Neuronal stem cell (in vitro differentiated cells): Measurements from ENCODE around the gene FCAMR.

Source experiments
- DNase-seq: peaks from one replicate; pipeline ENCODE4 v3.0.0-alpha.2; 2013; ENCODE audit warnings: low spot score
- H2AFZ ChIP-seq: one replicate; pipeline ENCODE4 v1.6.1; 2013; ENCODE audit warnings: mild to moderate bottlenecking, low read length, inconsistent platforms
- H2AK5ac ChIP-seq: 2 replicates; pipeline ENCODE4 v1.6.1; 2013; ENCODE audit warnings: low read depth, mild to moderate bottlenecking, inconsistent platforms, low read length, moderate library complexity, mixed read lengths
- H2BK120ac ChIP-seq: 2 replicates; pipeline ENCODE4 v1.6.1; 2013; ENCODE audit warnings: low read depth, mild to moderate bottlenecking, inconsistent platforms, low read length, moderate library complexity, mixed read lengths
- H2BK12ac ChIP-seq: one replicate; pipeline ENCODE4 v1.6.1; 2013; ENCODE audit warnings: low read length, inconsistent platforms
- H2BK15ac ChIP-seq: 2 replicates; pipeline ENCODE4 v1.6.1; 2013; ENCODE audit warnings: mild to moderate bottlenecking, low read length, inconsistent platforms, mixed read lengths
- H2BK5ac ChIP-seq: one replicate; pipeline ENCODE4 v1.6.1; 2013; ENCODE audit warnings: inconsistent platforms, mild to moderate bottlenecking, low read length, moderate library complexity
- H3K14ac ChIP-seq: one replicate; pipeline ENCODE4 v1.6.1; 2013; ENCODE audit warnings: low read length, inconsistent platforms
- H3K18ac ChIP-seq: 2 replicates; pipeline ENCODE4 v1.6.1; 2013; ENCODE audit warnings: low read length, inconsistent platforms
- H3K23ac ChIP-seq: 2 replicates; pipeline ENCODE4 v1.6.1; 2013; ENCODE audit warnings: low read depth, mild to moderate bottlenecking, mixed read lengths, low read length, inconsistent platforms; ENCODE audit not compliant: poor library complexity
- H3K27ac ChIP-seq: replicated peaks from 3 replicates; pipeline ENCODE4 v1.5.1; 2013; ENCODE audit warnings: low read length, inconsistent platforms
- H3K27me3 ChIP-seq, 3 experiments: 2 replicates each; pipeline ENCODE4 v1.6.1; 2013; ENCODE audit warnings: low read length in 3 of 3, mild to moderate bottlenecking in 2 of 3, inconsistent platforms in 1 of 3, low read depth in 1 of 3, mixed read lengths in 1 of 3, moderate library complexity in 1 of 3; ENCODE audit not compliant: control insufficient read depth in 3 of 3, insufficient read depth in 3 of 3
- H3K36me3 ChIP-seq, 2 donors: replicated peaks in 1 of 2; 2 replicates each; pipeline ENCODE4 v1.6.1; 2013; ENCODE audit warnings: low read length in 2 of 2; ENCODE audit not compliant: control insufficient read depth in 2 of 2, insufficient read depth in 2 of 2
- H3K4ac ChIP-seq: 2 replicates; pipeline ENCODE4 v1.6.1; 2013; ENCODE audit warnings: inconsistent platforms, mild to moderate bottlenecking, low read length, moderate library complexity
- H3K4me1 ChIP-seq, 2 donors: 1 replicate in 1 of 2; 2 replicates in 1 of 2; pipeline ENCODE4 v1.6.1; 2013; ENCODE audit warnings: low read length in 2 of 2, low read depth in 1 of 2; ENCODE audit not compliant: control insufficient read depth in 2 of 2, insufficient read depth in 1 of 2
- H3K4me2 ChIP-seq: one replicate; pipeline ENCODE4 v1.6.1; 2013; ENCODE audit warnings: mild to moderate bottlenecking, low read length, inconsistent platforms; ENCODE audit not compliant: insufficient read depth, poor library complexity, severe bottlenecking
- H3K4me3 ChIP-seq, 2 donors: 2 replicates each; pipeline ENCODE4 v1.5.1; 2013; ENCODE audit warnings: low read length in 2 of 2, mild to moderate bottlenecking in 2 of 2, inconsistent platforms in 1 of 2, moderate library complexity in 1 of 2
- H3K79me1 ChIP-seq: one replicate; pipeline ENCODE4 v1.6.1; 2013; ENCODE audit warnings: low read depth, mild to moderate bottlenecking, inconsistent platforms, low read length, moderate library complexity
- H3K9ac ChIP-seq: one replicate; pipeline ENCODE4 v1.6.1; 2013; ENCODE audit warnings: mild to moderate bottlenecking, low read depth, low read length, inconsistent platforms; ENCODE audit not compliant: poor library complexity
- H3K9me3 ChIP-seq, 2 donors: replicated peaks in 1 of 2; 2 replicates each; pipeline versions ENCODE3 to v1.6.1; 2013; ENCODE audit warnings: low read length in 2 of 2, mild to moderate bottlenecking in 2 of 2, inconsistent platforms in 1 of 2, low read depth in 1 of 2, mixed read lengths in 1 of 2, moderate library complexity in 1 of 2; ENCODE audit not compliant: control insufficient read depth in 2 of 2, insufficient read depth in 1 of 2
- H4K8ac ChIP-seq: one replicate; pipeline ENCODE4 v1.6.1; 2013; ENCODE audit warnings: low read depth, mild to moderate bottlenecking, inconsistent platforms, low read length, moderate library complexity
- H4K91ac ChIP-seq: one replicate; pipeline ENCODE4 v1.6.1; 2013; ENCODE audit warnings: low read length, low read depth, mild to moderate bottlenecking, inconsistent platforms; ENCODE audit not compliant: poor library complexity
- WGBS, 2 donors: extraction: QIAGEN DNeasy Blood & Tissue Kit; methylation state at CpG; one replicate each; pipeline ENCODE4 v1.1.7; 2013; ENCODE audit warnings: missing lambda C conversion rate in 2 of 2, mixed read lengths in 1 of 2; ENCODE audit not compliant: insufficient read length in 2 of 2, insufficient replicate concordance in 1 of 2; ENCODE audit errors: extremely low coverage in 2 of 2; 5-methylcytosine and 5-hydroxymethylcytosine counted together

Gene FCAMR

GRCh38 chr1:207006914-207007313, 36.7 kb upstream of the FCAMR start:
- H4K91ac ChIP-seq = no peak overlapping the region
- H2BK120ac ChIP-seq = no peak overlapping the region
- no peak overlapping the region for H2BK5ac ChIP-seq
- no peak overlapping the region for H2AK5ac ChIP-seq
- H4K8ac ChIP-seq = no peak overlapping the region
- no peak overlapping the region for H3K4me2 ChIP-seq
- H3K4ac ChIP-seq = no peak overlapping the region
- no CpG with 5 or more reads among the region's 3 CpGs for WGBS, 2 donors
- H3K27ac ChIP-seq = no peak overlapping the region
- H2BK15ac ChIP-seq = no peak overlapping the region
- H3K27me3 ChIP-seq = peaks cover 0 to 43% (median 0%) of the 10 kb centered on the region in 3 experiments
- no peak overlapping the region for H2AFZ ChIP-seq
- H2BK12ac ChIP-seq = no peak overlapping the region
- no peaks in the 10 kb centered on the region for H3K79me1 ChIP-seq
- H3K36me3 ChIP-seq = no peaks in the 10 kb centered on the region
- no peak for DNase-seq
- H3K4me3 ChIP-seq = no peak overlapping the region
- no peak overlapping the region for H3K18ac ChIP-seq
- H3K14ac ChIP-seq = no peak overlapping the region
- H3K9ac ChIP-seq = no peak overlapping the region
- H3K9me3 ChIP-seq = no peaks in the 10 kb centered on the region
- no peak overlapping the region for H3K23ac ChIP-seq
- H3K4me1 ChIP-seq = peaks cover 0 to 8% of the 10 kb centered on the region in 2 donors

DNA sequence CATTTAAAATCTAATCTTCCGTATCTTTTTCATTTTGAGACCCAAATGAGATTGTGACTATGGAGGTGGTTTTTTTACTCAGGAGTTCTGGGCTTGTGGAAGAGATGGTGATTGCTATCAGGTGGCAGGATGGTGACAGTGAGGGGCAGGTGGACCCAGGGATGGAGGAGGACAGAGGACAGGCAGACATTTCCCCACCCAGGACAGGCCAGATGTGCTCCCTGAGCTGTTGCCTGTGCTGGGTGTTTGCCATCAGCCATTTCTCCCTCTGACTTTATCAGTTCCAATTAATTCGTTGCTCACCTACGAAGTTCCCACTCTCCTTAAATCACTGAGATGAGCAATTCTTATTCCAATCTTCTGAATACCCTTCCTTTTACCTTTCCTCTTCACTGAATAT, 35.8 kb upstream of the FCAMR start:
- no peak overlapping the region for H2BK15ac ChIP-seq
- H4K8ac ChIP-seq = no peak overlapping the region
- no peak overlapping the region for H3K9ac ChIP-seq
- H3K4me1 ChIP-seq = peaks cover 0 to 8% of the 10 kb centered on the region in 2 donors
- H4K91ac ChIP-seq = no peak overlapping the region
- H2AK5ac ChIP-seq = no peak overlapping the region
- H2BK5ac ChIP-seq = no peak overlapping the region
- no peak for DNase-seq
- H2BK12ac ChIP-seq = no peak overlapping the region
- no peak overlapping the region for H3K4ac ChIP-seq
- H3K27ac ChIP-seq = no peak overlapping the region
- no peak overlapping the region for H3K14ac ChIP-seq
- H3K23ac ChIP-seq = no peak overlapping the region
- no peaks in the 10 kb centered on the region for H3K36me3 ChIP-seq
- H2BK120ac ChIP-seq = no peak overlapping the region
- no peak overlapping the region for H2AFZ ChIP-seq
- no peaks in the 10 kb centered on the region for H3K79me1 ChIP-seq
- no peak overlapping the region for H3K4me3 ChIP-seq
- H3K4me2 ChIP-seq = no peak overlapping the region
- no CpG with 5 or more reads among the region's 3 CpGs for WGBS, 2 donors
- H3K18ac ChIP-seq = no peak overlapping the region
- H3K9me3 ChIP-seq = no peaks in the 10 kb centered on the region
- H3K27me3 ChIP-seq = peaks cover 0 to 41% (median 0%) of the 10 kb centered on the region in 3 experiments

- Histone ChIP-seq H3K4ac (no peak overlapping the region), H3K79me1 (no peaks in the 10 kb centered on the region), H3K18ac (no peak overlapping the region), H3K14ac (no peak overlapping the region), H3K27me3 (peaks cover 0 to 36% (median 0%) of the 10 kb centered on the region in 3 experiments), H3K23ac (no peak overlapping the region), H3K4me3 (no peak overlapping the region), H3K9ac (no peak overlapping the region), H2AK5ac (no peak overlapping the region), H2BK12ac (no peak overlapping the region), H3K9me3 (no peaks in the 10 kb centered on the region), H2BK15ac (no peak overlapping the region), H3K27ac (no peak overlapping the region), H3K36me3 (no peaks in the 10 kb centered on the region), H4K91ac (no peak overlapping the region), H2AFZ (no peak overlapping the region), H3K4me1 (peaks cover 0 to 8% of the 10 kb centered on the region in 2 donors), H4K8ac (no peak overlapping the region), H2BK120ac (no peak overlapping the region), H3K4me2 (no peak overlapping the region), H2BK5ac (no peak overlapping the region)
- whole genome bisulfite sequencing, 2 donors = 100% methylated on average over 1 of the region's 9 CpGs; no CpG with 5 or more reads in 1 of the 2 donors
- peak; percentile 47 for DNase-seq
These were observed 34.9 kb upstream of the FCAMR start for GRCh38 chr1:207004931-207005830.

GRCh38 chr1:207003210-207003609, 33.0 kb upstream of the FCAMR start:
- H3K9me3 ChIP-seq = no peaks in the 10 kb centered on the region
- peaks cover 0 to 23% (median 0%) of the 10 kb centered on the region in 3 experiments for H3K27me3 ChIP-seq
- H3K79me1 ChIP-seq = no peaks in the 10 kb centered on the region
- no peak overlapping the region for H3K4ac ChIP-seq
- peaks cover 0 to 8% of the 10 kb centered on the region in 2 donors for H3K4me1 ChIP-seq
- no peak overlapping the region for H3K18ac ChIP-seq
- H3K23ac ChIP-seq = no peak overlapping the region
- no peak overlapping the region for H2AFZ ChIP-seq
- no peaks in the 10 kb centered on the region for H3K36me3 ChIP-seq
- H3K4me3 ChIP-seq = no peak overlapping the region
- H3K14ac ChIP-seq = no peak overlapping the region
- H3K27ac ChIP-seq = no peak overlapping the region
- no peak overlapping the region for H2BK12ac ChIP-seq
- H4K8ac ChIP-seq = no peak overlapping the region
- H3K9ac ChIP-seq = no peak overlapping the region
- no peak overlapping the region for H2BK15ac ChIP-seq
- H2BK120ac ChIP-seq = no peak overlapping the region
- H2AK5ac ChIP-seq = no peak overlapping the region
- no CpG with 5 or more reads among the region's 4 CpGs for WGBS, 2 donors
- no peak for DNase-seq
- H3K4me2 ChIP-seq = peak overlapping the region; percentile 18
- no peak overlapping the region for H4K91ac ChIP-seq
- no peak overlapping the region for H2BK5ac ChIP-seq
